Smooth muscle cell (in vitro differentiated cells): ENCODE results near the gene DPP8. TPM values are rescaled to one million over a fixed set of nuclear protein-coding genes. Genes with fewer than 3 reads are reported as not detected.

Source experiments
- DNase-seq: peaks from one replicate; lab custom pipeline; 2025; ENCODE audit not compliant: unreplicated experiment; lab: John Stamatoyannopoulos, UW
- H2AFZ ChIP-seq: fragments of 200-600 bp; sonication (generic); 2 replicates; pipeline ENCODE4 v1.6.0; 2016; ENCODE audit warnings: antibody characterized with exemption, low read depth, mild to moderate bottlenecking
- H3F3A ChIP-seq: fragments of 200-600 bp; sonication (generic); 2 replicates; pipeline ENCODE4 v1.6.0; 2017; ENCODE audit warnings: antibody characterized with exemption, low read depth
- H3K27ac ChIP-seq: fragments of 200-600 bp; sonication (generic); 2 replicates; pipeline ENCODE4 v1.5.1; 2016; ENCODE audit warnings: low read depth, mild to moderate bottlenecking
- H3K27me3 ChIP-seq: fragments of 200-600 bp; sonication (generic); 2 replicates; pipeline ENCODE4 v1.6.1; 2016; ENCODE audit warnings: low read depth, mild to moderate bottlenecking
- H3K36me3 ChIP-seq: fragments of 200-600 bp; sonication (generic); 2 replicates; pipeline ENCODE4 v1.5.1; 2016; ENCODE audit warnings: low read depth
- H3K4me1 ChIP-seq: fragments of 200-600 bp; sonication (generic); 2 replicates; pipeline ENCODE4 v1.5.1; 2016; ENCODE audit warnings: low read depth
- H3K4me2 ChIP-seq: fragments of 200-600 bp; sonication (generic); 2 replicates; pipeline ENCODE4 v1.6.0; 2016; ENCODE audit warnings: mild to moderate bottlenecking
- H3K4me3 ChIP-seq: fragments of 200-600 bp; sonication (generic); 2 replicates; pipeline ENCODE4 v1.5.1; 2016; ENCODE audit warnings: mild to moderate bottlenecking
- H3K79me2 ChIP-seq: fragments of 200-600 bp; sonication (generic); 2 replicates; pipeline ENCODE4 v1.6.0; 2016; ENCODE audit warnings: low read depth, mild to moderate bottlenecking
- H3K9ac ChIP-seq: fragments of 200-600 bp; sonication (generic); 2 replicates; pipeline ENCODE4 v1.6.0; 2016; ENCODE audit warnings: low read depth
- H3K9me3 ChIP-seq: fragments of 200-600 bp; sonication (generic); replicated peaks from 2 replicates; pipeline ENCODE4 v1.5.1; 2016; ENCODE audit warnings: low read depth
- H4K20me1 ChIP-seq: fragments of 200-600 bp; sonication (generic); 2 replicates; pipeline ENCODE4 v1.6.0; 2016; ENCODE audit warnings: low read depth
- WGBS: methylation state at CpG from one replicate; pipeline ENCODE4 v1.1.7; 2016; ENCODE audit warnings: low lambda C conversion rate; 5-methylcytosine and 5-hydroxymethylcytosine counted together
- polyA plus RNA-seq: library from polyadenylated mRNA; unstranded; fragments of >200 nt; fragmentation: Nextera tagmentation; extraction: Ambion mirVana; gene quantifications from 2 replicates; pipeline ENCODE4 v1.2.1, GENCODE V29; 2016
- total RNA-seq: library from RNA; depleted of rRNA; stranded (reverse); fragments of >200 nt; gene quantifications from 2 replicates; pipeline ENCODE4 v1.2.3, GENCODE V29; 2014
- TF ChIP-seq, protein P1 (sequence below): fragments of 200-600 bp; sonication (generic); IDR thresholded peaks from 2 replicates; pipeline ENCODE4 v1.5.1; 2017; ENCODE audit warnings: borderline replicate concordance, mild to moderate bottlenecking, antibody characterized with exemption; ENCODE audit not compliant: insufficient read depth, poor library complexity, severe bottlenecking

DPP8 gene
- total and polyA plus RNA-seq, 2 experiments from 2014 or later: 30.2 to 30.8 TPM

DNA sequence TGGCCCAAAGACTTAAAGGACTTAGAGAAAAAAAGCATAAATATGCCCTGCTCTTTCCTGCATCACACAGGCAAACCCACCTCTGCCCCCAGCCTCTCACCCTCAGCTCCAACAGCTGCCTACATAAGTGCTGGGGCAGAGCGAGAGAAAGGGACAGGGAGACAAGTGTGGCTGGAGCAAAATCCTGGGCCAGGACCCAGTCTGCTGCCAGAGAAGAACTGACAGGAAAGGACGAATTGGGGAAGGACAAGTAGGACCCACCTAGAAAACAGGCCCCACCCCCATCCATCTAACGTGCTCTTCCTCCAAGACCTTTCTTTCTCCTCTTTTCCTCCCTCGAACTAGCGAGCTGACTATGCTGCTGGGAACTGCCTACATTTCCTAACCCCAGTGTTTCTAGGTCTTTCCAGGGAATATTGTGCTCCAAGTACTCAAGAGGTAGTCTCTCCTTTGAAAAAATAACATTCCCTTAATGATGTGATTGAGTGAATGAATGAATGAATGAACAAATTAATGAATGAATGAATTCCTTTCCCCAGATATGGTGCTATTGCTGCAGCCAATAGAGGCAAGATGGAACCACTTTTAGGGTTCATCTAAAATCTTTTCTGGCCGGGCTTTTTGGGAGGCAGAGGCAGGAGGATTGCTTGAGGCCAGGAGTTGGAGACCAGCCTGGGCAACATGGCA lies 113.2 kb downstream of the DPP8 start:
- WGBS: 75% methylated on average over 6 of the region's 6 CpGs
- H3K79me2 ChIP-seq: peaks cover 14% of the 10 kb centered on the region
- no peak overlapping the region for H3K4me2 ChIP-seq
- no peaks in the 10 kb centered on the region for H3K9me3 ChIP-seq
- TF ChIP-seq, protein P1, sequence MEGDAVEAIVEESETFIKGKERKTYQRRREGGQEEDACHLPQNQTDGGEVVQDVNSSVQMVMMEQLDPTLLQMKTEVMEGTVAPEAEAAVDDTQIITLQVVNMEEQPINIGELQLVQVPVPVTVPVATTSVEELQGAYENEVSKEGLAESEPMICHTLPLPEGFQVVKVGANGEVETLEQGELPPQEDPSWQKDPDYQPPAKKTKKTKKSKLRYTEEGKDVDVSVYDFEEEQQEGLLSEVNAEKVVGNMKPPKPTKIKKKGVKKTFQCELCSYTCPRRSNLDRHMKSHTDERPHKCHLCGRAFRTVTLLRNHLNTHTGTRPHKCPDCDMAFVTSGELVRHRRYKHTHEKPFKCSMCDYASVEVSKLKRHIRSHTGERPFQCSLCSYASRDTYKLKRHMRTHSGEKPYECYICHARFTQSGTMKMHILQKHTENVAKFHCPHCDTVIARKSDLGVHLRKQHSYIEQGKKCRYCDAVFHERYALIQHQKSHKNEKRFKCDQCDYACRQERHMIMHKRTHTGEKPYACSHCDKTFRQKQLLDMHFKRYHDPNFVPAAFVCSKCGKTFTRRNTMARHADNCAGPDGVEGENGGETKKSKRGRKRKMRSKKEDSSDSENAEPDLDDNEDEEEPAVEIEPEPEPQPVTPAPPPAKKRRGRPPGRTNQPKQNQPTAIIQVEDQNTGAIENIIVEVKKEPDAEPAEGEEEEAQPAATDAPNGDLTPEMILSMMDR: no peak
- H4K20me1 ChIP-seq: peaks cover 5% of the 10 kb centered on the region
- peaks cover 24% of the 10 kb centered on the region for H3K4me1 ChIP-seq
- H3K36me3 ChIP-seq: no peaks in the 10 kb centered on the region
- DNase-seq: no peak
- no peak overlapping the region for H3K9ac ChIP-seq
- H2AFZ ChIP-seq: no peak overlapping the region
- H3K27me3 ChIP-seq: no peaks in the 10 kb centered on the region
- peaks cover 13% of the 10 kb centered on the region for H3F3A ChIP-seq
- H3K27ac ChIP-seq: peak overlapping the region; percentile 71
- no peak overlapping the region for H3K4me3 ChIP-seq

DNA sequence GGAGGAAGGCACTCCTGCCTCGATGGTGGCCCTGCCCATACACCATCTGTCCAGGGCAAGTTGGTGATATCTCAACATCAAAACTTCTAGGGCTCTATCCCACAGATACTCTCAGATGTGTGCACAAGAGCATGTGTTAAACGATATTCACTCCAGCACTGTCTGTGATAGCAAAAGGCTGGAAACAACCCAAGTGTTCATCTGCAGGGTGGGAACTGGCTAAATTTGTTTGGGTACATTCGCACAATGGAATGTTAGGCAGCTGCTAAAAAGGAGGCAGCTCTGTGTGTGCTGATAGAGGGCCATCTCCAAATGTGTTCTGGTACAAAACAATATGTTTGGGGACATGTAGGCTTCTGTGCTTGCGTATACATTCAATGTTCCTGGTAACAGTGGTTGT lies 114.5 kb downstream of the DPP8 start:
- Histone ChIP-seq H3K9me3 (no peaks in the 10 kb centered on the region), H3K4me2 (no peak overlapping the region), H3K4me3 (no peak overlapping the region), H3K4me1 (peaks cover 24% of the 10 kb centered on the region), H3K79me2 (peaks cover 10% of the 10 kb centered on the region), H3K27me3 (peaks cover 3% of the 10 kb centered on the region), H3K27ac (no peak overlapping the region), H4K20me1 (peaks cover 5% of the 10 kb centered on the region), H3K9ac (no peak overlapping the region), H3F3A (peaks cover 3% of the 10 kb centered on the region), H3K36me3 (no peaks in the 10 kb centered on the region), H2AFZ (no peak overlapping the region)
- TF ChIP-seq, protein P1: no peak
- no peak for DNase-seq
- WGBS: 86% methylated on average over 4 of the region's 4 CpGs

DNA sequence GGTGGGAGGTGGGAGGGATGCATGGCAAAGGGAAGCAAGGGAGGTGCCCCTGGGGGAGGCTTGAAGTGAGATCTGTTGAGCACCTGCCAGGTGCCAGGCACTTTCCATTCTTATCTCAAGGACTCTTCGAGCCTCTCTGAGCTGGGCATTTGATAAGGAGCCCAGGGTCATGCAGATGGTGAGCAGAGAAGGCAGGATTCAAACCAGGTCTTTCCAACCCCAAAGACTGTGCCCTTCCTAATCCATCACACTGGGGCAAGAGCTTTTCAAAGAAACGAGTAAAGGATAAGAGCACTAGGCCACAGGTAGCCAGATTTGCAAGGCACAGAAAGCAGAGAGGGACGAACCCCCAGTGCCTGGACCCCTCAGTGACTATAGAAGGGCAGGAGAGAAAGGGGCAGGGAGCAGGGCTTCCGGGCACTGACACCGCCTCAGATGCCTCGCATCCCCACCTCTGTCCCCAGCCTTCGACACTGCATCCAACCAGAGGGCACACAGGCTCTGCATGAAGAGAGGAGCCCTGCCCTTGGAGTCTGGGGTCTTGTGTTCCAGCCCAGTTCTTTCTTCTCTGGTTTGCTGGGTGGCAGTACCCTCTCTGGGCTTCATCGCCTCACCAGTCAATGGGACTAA lies 115.8 kb downstream of the DPP8 start:
- no peak for DNase-seq

More for the DNA sequence above, 115.8 kb downstream of the DPP8 start:
- Histone ChIP-seq H3K27ac (no peak overlapping the region), H2AFZ (no peak overlapping the region), H3K4me1 (peaks cover 24% of the 10 kb centered on the region), H3K4me2 (peak overlapping the region; percentile 8), H3K27me3 (peaks cover 14% of the 10 kb centered on the region), H3K79me2 (no peaks in the 10 kb centered on the region), H3F3A (peaks cover 3% of the 10 kb centered on the region), H3K4me3 (no peak overlapping the region), H3K9me3 (no peaks in the 10 kb centered on the region), H3K36me3 (no peaks in the 10 kb centered on the region), H4K20me1 (peaks cover 5% of the 10 kb centered on the region), H3K9ac (no peak overlapping the region)
- TF ChIP-seq, protein P1: no peak
- 76% methylated on average over 8 of the region's 8 CpGs for WGBS
